NCI-H1417 treated with DMSO at 0.1 percent for 48 hours (cell line): ENCODE data around the gene GDPD5.

ENCODE experiments used
- DNase-seq: peaks from one replicate; lab custom pipeline; 2025; lab: John Stamatoyannopoulos, UW

GDPD5 gene

DNA sequence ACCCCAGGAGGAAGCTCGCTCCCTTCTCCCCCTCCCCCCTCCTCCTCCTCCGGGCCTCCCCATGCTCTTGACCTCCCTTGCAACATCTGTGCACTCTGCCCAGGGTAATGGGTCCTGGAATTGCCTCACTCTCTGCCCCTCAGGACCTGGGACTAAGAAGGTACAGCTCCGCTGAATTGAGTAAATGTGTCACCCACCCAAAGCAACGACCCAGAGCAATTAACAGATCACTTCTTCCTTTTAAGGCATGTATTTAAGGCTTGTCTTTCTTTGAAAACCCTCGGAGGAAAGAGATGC, 15.1 kb downstream of the GDPD5 start:
- DNase-seq: no peak

DNA sequence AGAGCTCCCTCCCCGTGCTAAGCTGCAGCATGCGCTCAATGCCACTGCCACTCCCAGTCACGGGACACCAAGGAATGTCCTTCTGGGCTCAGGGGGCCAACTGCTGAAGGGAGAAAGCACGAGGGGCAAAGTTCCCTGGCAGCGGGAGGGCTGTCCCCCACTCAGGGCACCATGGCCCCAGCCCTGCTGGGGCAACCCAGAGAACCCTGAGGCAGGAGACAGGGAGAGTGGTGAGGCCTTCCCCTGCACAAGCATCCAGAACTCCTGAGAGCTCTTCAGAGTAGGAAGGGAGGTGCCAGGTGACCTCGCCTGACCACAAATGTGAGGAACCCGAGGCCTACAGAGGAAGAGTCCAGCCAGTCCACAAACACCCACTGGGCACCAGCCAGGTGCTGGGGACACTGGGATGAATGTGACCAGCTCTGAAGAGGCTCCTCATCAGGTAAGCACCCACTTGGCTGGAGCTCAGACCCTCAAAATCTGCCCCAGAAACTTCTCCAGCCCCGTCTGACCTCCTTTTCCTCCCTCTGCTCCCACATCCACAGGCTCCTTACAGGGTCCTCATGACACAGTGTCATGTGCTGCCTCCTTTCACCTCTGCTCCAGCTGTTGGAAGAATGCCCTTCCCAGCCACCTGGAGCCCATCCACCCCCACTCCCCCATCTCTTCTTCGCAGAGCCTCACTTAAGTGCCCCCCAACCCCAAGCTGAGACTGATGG, 15.6 kb downstream of the GDPD5 start:
- no peak for DNase-seq

DNA sequence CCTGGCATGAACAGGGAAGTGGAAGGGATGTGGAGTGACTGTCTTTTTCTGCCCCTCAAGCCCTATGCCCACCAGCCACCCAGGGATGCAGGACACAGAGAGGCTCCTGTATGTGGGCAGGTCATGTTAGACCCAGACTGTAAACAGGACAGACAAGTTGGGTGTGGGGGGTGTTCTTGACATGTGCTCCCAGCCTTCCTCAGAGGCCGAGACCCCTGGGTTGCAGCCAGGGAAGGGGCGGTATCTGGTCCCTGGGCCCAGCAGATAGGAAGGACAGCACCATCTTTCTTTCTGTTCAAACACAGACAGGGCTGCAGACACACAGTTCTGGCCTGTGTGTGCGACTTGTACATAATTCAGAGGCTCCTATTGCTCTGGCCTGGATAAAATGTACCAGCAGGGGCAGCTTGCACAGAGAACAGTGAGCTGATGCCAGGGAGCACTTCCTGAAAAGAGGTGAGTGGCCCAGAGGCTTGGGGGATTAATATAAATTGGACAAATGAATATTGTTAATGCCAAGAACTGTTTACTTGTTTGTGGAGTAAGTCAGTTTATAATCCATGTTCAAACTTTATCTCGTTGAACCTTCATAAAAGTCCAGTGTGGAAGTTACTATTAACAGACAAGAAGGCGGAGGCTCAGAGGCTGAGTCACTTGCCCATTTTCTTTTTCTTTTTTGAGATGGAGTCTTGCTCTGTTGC, 16.6 kb downstream of the GDPD5 start:
- DNase-seq: no peak

DNA sequence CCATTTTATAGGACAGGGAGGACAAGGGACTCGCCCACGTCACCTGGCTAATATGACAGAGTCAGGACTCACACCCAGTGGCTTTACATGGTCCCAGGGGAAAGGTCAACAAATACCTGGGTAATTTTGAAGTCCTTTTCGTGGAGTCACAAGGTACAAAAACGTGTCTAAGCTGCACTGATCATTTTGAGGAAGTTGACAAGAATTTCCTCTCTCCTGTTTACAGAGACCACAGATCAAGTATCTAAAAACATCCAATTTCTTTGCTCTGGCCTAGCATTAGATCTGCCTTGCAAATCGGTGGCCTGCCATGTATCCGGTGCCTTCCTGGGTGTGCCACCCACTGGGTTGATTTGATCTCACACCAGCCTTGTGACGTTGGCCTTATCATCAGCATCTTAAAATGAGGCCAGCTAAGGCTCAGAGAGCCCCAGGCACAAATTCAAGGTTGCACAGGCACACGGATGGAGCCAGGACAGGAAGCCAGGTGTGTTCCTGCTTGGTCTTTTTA, 17.6 kb downstream of the GDPD5 start:
- no peak for DNase-seq

DNA sequence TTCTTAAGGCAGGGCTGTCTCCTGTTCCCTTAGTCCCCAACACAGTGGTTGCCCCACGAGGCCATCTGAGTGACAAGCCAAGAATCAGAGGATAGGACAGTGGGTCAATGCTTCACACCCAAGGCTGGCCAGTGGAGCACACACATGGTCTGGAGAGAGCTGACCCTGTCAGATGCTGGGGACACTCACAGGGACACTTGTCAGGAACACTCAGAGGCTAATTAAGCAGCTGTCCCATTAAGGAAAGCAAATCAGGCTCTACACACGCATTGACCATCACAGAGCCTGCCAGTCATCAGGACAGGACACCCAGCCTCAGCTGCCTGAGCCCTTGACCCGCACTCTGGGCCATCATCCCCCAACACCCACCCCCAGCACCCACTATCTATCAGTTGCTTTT, 18.2 kb downstream of the GDPD5 start:
- DNase-seq: no peak

DNA sequence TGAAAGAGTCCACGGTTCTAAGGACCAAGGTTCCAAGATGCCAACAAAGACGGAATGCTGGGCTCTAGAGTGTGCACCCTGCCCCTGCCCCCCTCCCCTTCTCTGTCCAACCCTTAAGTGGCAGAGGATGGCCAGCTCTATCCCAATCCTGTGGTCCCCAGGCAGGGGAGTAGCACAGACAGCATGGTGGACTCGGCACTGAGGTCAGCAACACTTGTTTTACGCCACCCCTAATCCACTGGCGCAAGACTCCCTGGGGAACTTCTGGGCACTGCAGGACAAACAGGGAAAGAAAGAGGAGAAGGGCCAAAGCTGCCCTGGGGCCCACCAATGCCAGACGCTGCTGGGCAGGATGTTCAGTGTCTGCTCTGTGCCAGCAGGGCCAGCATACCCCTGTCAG, 18.9 kb downstream of the GDPD5 start:
- no peak for DNase-seq

DNA sequence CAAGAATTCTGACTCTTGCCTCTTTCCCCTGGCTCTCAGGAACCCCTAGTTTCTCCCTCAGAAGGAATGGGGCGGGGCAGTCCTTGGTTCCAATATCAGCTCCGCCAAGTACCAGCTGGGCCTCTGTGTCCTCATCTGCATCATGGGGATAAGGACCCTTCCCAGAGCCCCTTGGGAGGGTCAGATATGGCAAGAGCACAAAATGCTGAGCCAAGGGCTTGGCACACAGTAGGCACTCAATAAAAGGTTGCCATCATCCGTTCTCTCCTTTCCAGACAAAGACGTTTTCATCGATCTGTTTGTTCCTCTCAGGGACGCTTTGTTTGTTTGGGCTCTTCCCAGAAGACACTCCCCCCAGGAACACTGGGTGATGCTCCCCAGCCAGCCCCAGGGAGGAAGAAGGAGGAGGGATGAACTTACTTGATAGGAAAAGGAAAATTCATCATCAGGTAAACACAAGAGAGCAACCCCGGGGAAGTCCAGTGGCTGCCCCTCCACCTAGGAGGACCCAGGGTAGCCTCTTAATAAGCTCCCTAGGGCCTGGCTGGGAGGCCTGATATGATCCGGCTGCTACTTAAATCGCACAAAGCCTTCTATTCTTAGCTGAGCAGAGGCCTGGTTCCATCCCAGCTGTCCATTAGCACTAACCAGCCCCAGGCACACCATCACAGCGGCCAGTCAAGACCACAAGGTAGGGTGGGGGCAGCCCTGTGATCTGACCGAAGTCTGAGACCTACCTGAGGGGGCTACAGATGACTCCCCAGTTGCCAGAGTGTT, 19.6 kb downstream of the GDPD5 start:
- DNase-seq: no peak

DNA sequence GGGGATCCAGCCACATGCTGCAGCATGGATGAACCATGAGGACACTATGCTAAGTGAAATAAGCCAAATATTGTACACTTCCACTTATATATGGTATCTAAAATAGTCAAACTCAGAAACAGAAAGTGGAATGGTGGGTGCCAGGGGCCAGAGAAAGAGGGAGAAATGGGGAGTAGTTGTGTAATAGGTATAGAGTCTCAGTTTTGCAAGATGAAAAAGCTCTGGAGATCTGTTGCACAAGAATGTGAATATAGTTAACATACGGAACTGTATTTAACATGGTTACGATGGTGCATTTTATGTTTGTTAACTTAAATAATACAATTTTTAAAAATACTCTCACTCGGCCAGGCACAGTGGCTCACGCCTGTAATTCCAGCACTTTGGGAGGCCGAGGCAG, 21.2 kb downstream of the GDPD5 start:
- no peak for DNase-seq

DNA sequence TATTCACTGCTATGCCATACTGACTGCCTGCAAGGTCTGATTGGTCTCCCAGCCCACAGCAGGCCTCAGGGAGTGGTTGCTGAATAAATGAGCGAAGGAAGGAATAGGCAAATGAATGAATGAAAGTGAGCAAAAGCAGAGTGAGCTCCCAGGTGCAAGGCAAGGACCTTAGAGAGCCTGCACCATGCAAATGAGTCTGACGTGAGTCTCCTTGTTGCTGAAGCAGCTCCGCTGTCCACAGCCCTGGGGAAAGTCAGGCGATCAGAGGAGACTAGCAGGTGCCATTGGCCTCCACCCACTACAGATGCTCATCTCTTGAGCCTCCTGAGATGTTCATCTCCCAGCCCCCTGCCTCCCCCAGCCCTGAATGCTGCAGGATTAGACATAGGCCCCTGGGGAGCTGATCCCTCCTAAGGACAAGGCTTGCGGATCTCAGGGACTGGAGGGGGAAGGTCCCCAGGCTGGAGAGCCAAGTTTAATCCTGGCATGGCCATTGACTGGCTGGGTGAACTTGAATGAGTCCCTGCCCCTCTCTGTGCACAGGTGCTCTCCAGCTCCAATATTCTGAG, 22.1 kb downstream of the GDPD5 start:
- no peak for DNase-seq

DNA sequence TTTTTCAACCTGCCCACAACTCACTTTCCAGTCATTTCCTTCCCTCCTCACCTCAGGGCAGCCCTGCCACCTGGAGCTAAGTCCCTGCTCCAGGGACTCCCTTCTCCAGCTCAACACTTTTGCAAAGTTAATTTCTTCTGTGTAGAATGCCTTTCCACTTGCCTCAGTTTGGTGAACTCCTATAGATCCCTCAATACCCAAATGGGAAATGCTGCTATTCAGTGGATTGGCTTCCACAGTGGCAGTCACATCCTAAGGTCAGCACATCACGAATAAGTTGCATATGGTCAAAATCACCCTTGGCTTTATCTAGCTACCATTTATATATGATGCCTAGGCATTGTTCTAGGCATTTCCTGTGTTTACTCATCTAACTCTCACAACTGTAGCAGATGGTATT, 23.6 kb downstream of the GDPD5 start:
- DNase-seq: no peak

DNA sequence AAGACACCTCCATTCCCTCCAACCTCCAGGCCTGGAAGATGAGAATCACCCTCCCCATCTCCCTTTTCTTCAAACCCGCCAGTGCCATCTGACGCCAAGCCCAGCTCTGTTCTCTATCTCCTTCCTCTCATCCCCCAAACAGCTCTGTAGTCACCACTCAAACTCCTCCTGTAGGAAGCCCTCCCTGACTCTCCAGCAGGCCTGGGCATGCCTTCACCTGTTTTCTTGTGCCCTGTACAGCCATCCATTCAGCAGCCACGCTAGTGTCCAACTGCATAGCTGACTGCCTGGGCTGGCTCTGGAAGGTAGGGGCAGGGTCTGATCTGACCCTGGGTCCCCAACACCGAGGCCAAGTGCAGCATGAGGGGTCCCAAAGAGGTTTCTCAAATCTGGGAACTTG, 25.0 kb downstream of the GDPD5 start:
- no peak for DNase-seq

DNA sequence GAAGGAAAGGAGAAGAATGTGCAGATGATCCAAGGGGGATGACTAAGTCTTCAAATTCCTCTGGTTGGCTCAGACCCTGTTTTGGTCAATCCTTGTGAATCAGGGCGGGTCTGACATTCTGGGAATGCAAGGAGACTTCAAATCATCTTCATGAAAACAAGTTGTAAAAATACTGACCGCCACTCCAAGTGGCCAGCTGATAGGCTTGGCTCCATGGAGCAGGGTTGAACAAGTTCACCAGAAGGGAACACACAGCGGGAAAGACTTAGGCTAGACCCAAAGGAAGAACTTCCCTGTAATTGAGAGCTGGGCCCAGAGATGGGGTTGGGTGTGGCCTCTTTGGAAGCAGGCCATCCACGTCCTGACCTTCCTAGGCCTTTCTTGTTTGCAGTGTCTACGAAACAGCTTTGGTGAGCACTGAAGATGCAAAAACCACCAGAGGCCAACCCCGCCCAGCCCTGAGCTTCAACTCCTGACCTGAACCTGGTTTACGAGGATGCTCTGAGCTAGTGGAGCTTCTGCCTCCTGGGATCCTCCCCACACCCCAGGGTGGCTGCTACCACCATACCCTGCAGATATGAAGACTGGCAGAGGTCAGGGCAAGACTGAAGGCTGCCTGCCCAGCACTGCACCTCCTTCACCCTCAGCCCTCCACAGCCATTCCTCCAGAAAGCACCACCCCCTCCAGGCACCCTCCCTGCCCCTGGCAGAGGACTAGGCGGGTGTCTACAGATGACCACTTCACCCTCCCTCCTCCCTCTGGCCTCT, 26.1 kb downstream of the GDPD5 start:
- no peak for DNase-seq

DNA sequence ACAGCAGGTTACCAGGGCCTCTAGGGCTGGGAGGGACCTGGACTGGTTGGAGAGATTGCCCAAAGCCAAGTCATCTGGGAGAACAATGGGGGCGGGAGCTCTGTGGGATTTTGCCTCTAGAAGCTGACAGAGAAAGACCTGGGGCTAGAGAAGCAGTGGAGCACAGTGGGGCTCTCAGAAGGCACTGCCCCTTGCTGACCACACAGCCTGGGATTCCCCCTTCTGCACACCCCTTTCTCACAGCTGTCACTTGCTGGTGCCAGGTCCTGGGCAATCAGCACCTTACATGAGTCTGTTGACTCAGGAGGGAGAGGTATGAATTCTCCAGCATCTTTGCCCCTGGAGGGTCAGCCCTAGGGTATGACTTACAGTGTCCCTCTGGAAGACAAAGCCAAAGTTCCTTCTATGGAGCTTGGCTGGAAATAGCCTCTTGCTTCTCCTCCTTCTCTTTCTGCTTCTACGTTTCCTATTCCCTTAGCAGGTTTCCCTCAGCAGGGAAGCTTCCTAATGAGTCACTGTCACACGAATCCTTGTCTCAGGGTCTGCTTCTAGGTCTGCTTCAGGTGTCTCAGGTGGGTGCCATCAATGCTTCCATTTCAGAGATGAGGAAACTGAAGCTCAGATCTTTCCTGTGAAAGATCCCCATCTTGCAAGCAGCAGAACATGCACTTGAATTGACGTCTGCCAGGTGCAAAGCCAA, 27.0 kb downstream of the GDPD5 start:
- DNase-seq: no peak

DNA sequence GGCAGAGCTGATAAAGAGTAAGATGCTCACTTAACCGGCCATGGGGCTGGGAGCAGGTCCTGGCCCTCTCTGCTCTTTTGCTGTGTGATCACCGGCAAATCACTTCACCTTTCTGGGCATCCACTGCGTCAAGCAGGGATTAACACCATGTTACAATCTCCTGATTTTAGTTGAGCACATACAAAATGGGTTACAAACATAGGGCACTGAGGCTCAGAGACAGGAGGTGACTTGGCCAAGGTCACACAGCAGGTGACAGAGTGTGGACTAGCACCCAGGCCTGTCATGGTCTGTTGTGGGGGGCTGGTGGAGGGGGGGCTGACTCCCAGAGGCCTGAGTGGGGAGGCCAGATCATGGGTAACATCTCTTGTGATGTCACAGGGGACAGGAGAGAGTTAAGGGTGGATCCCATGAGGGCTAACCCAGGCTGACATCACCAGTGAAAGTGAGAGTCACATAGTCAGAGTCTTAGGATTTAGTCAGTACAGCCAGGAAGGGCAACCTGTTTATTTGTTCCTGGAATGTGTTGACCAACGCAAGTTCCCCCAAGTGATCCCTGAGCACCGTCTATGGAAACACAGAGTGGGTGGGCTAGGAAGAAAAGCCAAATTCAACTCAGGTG, 27.8 kb downstream of the GDPD5 start:
- no peak for DNase-seq

DNA sequence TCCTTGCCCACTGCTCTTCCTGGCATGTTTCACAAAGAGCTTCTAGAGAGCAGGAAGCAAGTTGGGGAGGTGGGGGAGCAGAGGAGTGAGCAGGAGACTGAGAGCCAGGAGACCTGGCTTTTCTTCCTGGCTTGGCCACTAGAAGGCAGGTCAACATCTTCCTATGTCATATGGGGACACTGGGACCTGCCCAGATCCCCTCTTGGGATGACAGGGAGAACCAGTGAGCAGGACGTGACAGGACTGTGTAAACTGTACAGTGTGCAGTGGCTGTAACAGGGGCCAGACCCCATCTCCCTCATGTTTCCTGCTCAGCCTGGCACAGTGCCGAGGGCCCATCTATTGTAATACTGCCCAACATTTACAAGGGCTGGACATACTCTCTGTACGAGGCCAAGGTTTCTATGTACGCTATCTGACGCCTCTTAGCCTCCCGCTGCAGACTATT, 29.4 kb downstream of the GDPD5 start:
- DNase-seq: no peak

DNA sequence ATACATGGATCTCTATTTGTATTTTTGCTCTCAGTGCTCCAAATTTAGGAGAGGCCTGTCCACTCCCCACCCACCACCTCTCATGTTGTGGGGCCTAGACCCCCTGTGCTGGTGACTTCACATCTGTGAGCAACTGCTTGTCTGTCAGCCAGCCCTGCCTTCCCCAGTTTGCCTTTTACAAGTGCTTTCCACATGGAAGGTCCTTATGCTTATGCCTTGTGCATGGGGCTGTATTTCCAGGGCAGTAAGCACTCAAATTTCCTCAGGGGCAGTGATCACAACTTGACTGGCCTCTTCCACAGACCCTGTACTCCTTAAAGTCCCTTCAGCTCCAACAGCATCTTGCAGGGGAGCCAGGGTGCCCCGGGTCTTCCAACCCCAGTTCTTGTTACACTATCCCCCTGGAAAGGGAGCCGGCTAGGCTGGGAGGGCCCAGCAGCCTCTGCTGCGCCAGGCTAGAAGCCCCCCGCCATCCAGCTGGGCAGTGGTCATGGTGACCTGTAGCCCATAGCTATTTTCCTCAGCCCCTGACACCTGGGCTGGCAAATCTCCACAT, 29.9 kb downstream of the GDPD5 start:
- DNase-seq: no peak

DNA sequence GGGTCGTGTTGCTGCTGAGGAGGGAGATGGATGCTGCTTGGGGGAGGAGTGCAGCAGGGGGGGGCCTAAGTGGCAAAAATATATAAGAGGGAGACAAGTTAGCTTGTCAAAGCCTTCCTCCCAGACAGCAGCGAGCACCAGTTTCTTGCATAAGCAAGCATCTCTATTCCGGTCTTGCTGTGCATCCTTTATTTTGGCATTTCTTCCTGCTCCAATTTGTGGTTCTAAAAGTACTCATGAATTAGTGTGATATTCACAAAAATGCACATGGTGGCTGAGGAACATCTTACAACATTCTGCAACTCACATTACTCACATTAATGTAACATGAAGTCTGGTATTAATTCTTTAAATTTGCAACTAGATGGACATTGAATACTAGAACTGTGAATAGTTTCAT, 32.1 kb downstream of the GDPD5 start:
- no peak for DNase-seq

DNA sequence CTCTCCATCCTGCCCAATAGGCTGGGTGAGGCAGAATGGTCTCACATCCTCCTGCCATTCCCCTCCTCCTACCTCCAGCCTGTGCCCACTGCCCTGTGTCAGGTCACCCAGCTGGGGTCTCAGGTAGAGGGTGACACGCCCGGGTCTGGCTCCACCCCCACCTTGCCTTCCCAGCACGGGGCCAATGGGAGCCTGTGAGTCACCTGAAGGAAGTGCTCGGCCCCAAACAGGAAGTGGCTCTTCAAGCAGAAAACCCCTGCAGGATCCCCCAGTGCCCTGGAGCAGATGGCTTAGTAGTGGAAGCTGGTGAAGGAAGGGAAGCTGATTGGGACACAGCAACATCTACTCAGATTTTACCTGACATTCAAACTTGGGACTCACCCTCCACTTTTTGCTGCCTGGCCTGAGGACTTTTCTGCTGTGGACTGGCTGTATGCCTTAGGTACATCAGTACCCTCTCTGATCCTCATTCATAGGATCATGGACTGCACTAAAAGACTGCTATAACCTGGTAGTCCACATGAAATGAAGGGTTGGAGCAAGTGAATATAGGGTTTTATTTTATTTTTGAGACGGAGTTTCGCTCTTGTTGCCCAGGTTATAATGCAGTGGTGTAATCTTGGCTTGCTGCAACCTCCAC, 33.4 kb downstream of the GDPD5 start:
- no peak for DNase-seq

DNA sequence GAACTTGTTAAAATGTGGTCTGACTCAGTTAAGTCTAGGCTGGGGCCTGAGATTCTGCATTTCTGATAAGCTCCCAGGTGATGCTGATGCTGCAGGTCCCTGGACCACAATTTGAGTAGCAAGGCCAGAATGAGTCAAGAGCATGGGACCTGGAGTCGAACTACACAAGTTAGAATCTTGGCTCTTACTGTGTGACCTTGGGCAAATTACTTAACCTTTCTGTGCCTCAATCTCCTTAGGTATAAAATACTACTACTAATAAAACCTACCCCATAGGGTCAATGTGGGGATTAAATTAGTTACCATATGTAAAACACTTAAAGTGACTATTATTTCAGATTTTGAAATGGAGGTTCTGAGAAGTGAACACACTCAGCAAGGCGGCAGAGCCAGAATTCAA, 34.3 kb downstream of the GDPD5 start:
- no peak for DNase-seq
